ENCODE results near the gene SLIT1.

DNA sequence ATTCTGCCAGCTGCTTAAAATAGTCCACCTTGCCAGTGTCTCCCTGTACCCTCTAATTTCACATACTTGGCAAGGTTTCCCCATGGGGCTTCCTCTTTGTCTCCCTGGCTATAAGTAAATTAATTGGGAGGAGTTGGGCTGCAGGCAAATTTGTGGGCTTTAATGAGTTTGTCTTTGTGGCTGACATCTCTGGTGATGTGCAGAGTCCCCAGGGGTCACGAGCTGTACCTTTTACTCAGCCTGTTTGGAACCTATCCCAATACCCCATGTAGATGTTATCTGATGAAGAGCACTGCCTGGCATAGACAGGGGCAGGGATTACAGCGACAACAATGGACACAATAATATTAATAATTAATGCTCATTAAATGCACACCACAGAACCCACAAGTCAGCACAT is 132.5 kb downstream of the SLIT1 start:
- TF ChIP-seq FOXM1 (IDR thresholded peaks at IDR 0.05; ENCODE audit: borderline replicate concordance): no peak
- no peak for TF ChIP-seq HDGF (IDR thresholded peaks at IDR 0.05; ENCODE audit: borderline replicate concordance)
- TF ChIP-seq BHLHE40 (IDR thresholded peaks at IDR 0.05; ENCODE audit: borderline replicate concordance): no peak
- no peak for TF ChIP-seq L3MBTL2 (conservative IDR thresholded peaks at IDR 0.05)
- TF ChIP-seq TARDBP (IDR thresholded peaks at IDR 0.05): no peak
- TF ChIP-seq ARNT (IDR thresholded peaks at IDR 0.05): no peak
- no peak for TF ChIP-seq NFRKB (IDR thresholded peaks at IDR 0.05)
- TF ChIP-seq SP1 (IDR thresholded peaks at IDR 0.05): no peak
- TF ChIP-seq CTBP1 (IDR thresholded peaks at IDR 0.05; ENCODE audit: borderline replicate concordance): no peak
- TF ChIP-seq, protein P1, sequence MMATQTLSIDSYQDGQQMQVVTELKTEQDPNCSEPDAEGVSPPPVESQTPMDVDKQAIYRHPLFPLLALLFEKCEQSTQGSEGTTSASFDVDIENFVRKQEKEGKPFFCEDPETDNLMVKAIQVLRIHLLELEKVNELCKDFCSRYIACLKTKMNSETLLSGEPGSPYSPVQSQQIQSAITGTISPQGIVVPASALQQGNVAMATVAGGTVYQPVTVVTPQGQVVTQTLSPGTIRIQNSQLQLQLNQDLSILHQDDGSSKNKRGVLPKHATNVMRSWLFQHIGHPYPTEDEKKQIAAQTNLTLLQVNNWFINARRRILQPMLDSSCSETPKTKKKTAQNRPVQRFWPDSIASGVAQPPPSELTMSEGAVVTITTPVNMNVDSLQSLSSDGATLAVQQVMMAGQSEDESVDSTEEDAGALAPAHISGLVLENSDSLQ (IDR thresholded peaks at IDR 0.05): no peak
